Osteocyte (in vitro differentiated cells): ENCODE results near the gene RNF149. TPM values are rescaled to one million over a fixed set of nuclear protein-coding genes. Genes with fewer than 3 reads are reported as not detected.

Source experiments
- DNase-seq: peaks from one replicate; pipeline ENCODE4 v3.0.0; 2021; ENCODE audit warnings: mixed read lengths; ENCODE audit not compliant: unreplicated experiment; ENCODE audit errors: extremely low spot score
- H3K27ac Mint-ChIP-seq: one replicate; pipeline ENCODE4 v1.8.0; 2021; ENCODE audit warnings: mild to moderate bottlenecking, mixed read lengths; ENCODE audit not compliant: unreplicated experiment
- H3K27me3 Mint-ChIP-seq: one replicate; pipeline ENCODE4 v1.8.0; 2021; ENCODE audit warnings: mixed read lengths; ENCODE audit not compliant: unreplicated experiment
- H3K36me3 Mint-ChIP-seq: one replicate; pipeline ENCODE4 v1.8.0; 2021; ENCODE audit warnings: mixed read lengths; ENCODE audit not compliant: unreplicated experiment
- H3K4me1 Mint-ChIP-seq: one replicate; pipeline ENCODE4 v1.8.0; 2021; ENCODE audit warnings: mixed read lengths; ENCODE audit not compliant: unreplicated experiment
- H3K4me3 Mint-ChIP-seq: one replicate; pipeline ENCODE4 v1.8.0; 2021; ENCODE audit warnings: mild to moderate bottlenecking, moderate library complexity, mixed read lengths; ENCODE audit not compliant: unreplicated experiment
- H3K9me3 Mint-ChIP-seq: one replicate; pipeline ENCODE4 v1.8.0; 2021; ENCODE audit warnings: mixed read lengths; ENCODE audit not compliant: unreplicated experiment
- CTCF ChIP-seq: fragments of 200-600 bp; sonication (generic); IDR thresholded peaks from 2 replicates; pipeline ENCODE4 v1.5.0; 2021; ENCODE audit warnings: antibody characterized with exemption, mild to moderate bottlenecking, moderate library complexity
- total RNA-seq: library from RNA; stranded (reverse); gene quantifications from 2 replicates; pipeline ENCODE4 v1.2.1, GENCODE V29; 2021

The RNF149 gene
- total RNA-seq, 1 donor from 2014 or later, result 31.8 TPM

- H3K9me3 Mint-ChIP-seq, result no peaks in the 10 kb centered on the region
- DNase-seq, result no peak
- H3K36me3 Mint-ChIP-seq, result peaks cover 13% of the 10 kb centered on the region
- no peak for TF ChIP-seq CTCF
- H3K27me3 Mint-ChIP-seq, result no peaks in the 10 kb centered on the region
- H3K27ac Mint-ChIP-seq, result no peak overlapping the region
- peaks cover 12% of the 10 kb centered on the region for H3K4me1 Mint-ChIP-seq
- H3K4me3 Mint-ChIP-seq, result no peak overlapping the region
Measured at GRCh38 chr2:101291973-101292372, 16.5 kb downstream of the RNF149 start.

- no peak for TF ChIP-seq CTCF
- H3K27ac Mint-ChIP-seq, result no peak overlapping the region
- no peaks in the 10 kb centered on the region for H3K9me3 Mint-ChIP-seq
- DNase-seq, result no peak
- no peaks in the 10 kb centered on the region for H3K27me3 Mint-ChIP-seq
- no peak overlapping the region for H3K4me3 Mint-ChIP-seq
- H3K4me1 Mint-ChIP-seq, result peaks cover 3% of the 10 kb centered on the region
- peaks cover 22% of the 10 kb centered on the region for H3K36me3 Mint-ChIP-seq
Measured at GRCh38 chr2:101290711-101291110, 17.8 kb downstream of the RNF149 start.

- no peak for TF ChIP-seq CTCF
- peaks cover 40% of the 10 kb centered on the region for H3K36me3 Mint-ChIP-seq
- no peaks in the 10 kb centered on the region for H3K4me1 Mint-ChIP-seq
- H3K27ac Mint-ChIP-seq, result no peak overlapping the region
- H3K9me3 Mint-ChIP-seq, result no peaks in the 10 kb centered on the region
- DNase-seq, result no peak
- H3K4me3 Mint-ChIP-seq, result no peak overlapping the region
- no peaks in the 10 kb centered on the region for H3K27me3 Mint-ChIP-seq
Measured at GRCh38 chr2:101287303-101287702, 21.2 kb downstream of the RNF149 start.

GRCh38 chr2:101286684-101287083, 21.8 kb downstream of the RNF149 start:
- Mint-ChIP-seq H3K27me3 (no peaks in the 10 kb centered on the region), H3K27ac (no peak overlapping the region), H3K9me3 (no peaks in the 10 kb centered on the region), H3K4me1 (no peaks in the 10 kb centered on the region), H3K4me3 (no peak overlapping the region), H3K36me3 (peaks cover 46% of the 10 kb centered on the region)
- TF ChIP-seq CTCF, result no peak
- no peak for DNase-seq

GRCh38 chr2:101282980-101283379, 25.5 kb downstream of the RNF149 start:
- no peak overlapping the region for H3K27ac Mint-ChIP-seq
- peaks cover 67% of the 10 kb centered on the region for H3K36me3 Mint-ChIP-seq
- H3K27me3 Mint-ChIP-seq, result no peaks in the 10 kb centered on the region
- no peak for DNase-seq
- H3K4me3 Mint-ChIP-seq, result no peak overlapping the region
- TF ChIP-seq CTCF, result no peak
- no peaks in the 10 kb centered on the region for H3K4me1 Mint-ChIP-seq
- no peaks in the 10 kb centered on the region for H3K9me3 Mint-ChIP-seq
